ENCODE data around the gene KRT82. TPM values are rescaled to one million over a fixed set of nuclear protein-coding genes. Genes with fewer than 3 reads are reported as not detected.
"Not testable (repeated sequence)": the region's sequence is repeated elsewhere in the genome, so short reads cannot be mapped to it uniquely, and the experiment has no call there.

KRT82 gene
- total and polyA plus RNA-seq, 4 donors = not detected

DNA sequence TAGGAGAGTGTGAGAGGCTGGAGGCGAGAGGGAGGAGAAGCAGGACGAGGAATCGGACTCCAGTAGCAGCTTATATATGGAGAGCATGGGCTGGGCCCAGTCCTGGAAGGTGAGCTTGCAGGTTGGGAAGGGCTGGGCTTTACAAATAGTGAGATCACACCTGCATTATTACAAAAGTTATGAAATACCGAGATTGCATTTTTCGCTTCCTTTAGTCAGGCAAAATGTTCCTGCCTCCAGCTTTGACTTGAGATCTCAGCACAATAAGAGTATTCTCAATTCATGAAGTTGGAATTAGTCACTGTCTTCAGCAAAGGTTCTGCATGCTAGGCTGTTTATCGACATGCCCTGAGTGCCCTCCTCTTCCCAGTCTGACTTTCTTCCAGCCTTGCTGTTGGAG, 46.0 kb upstream of the KRT82 start, which contains the start of gene KRT6B:
Gene KRT6B, minus strand, starts transcription at position 46 of the 400 bp plus-strand sequence. CDS start 68 bp downstream, outside the sequence.
- Histone ChIP-seq H3K27ac (ENCODE audit: low read depth in 1 of 2, low read length in 1 of 2) (no peak within 1 kb of the TSS), H3K4me3 (no peak within 1 kb of the TSS), H3K36me3 (ENCODE audit: control insufficient read depth in 4 of 4, insufficient read depth in 4 of 4, low read length in 4 of 4) (no peaks in the 10 kb centered on the region), H3K9ac (ENCODE audit: insufficient read depth in 1 of 2, low read length in 2 of 2) (no peak within 1 kb of the TSS), H3K4me1 (ENCODE audit: control insufficient read depth in 5 of 5, insufficient read depth in 5 of 5, low read length in 5 of 5) (no peaks in the 10 kb centered on the region), H3K27me3 (ENCODE audit: control insufficient read depth in 3 of 3, insufficient read depth in 3 of 3, low read length in 2 of 3) (no peaks in the 10 kb centered on the region), H3K9me3 (ENCODE audit: control insufficient read depth in 4 of 4, insufficient read depth in 3 of 4, low read length in 3 of 4) (no peaks in the 10 kb centered on the region)
- 85 to 95% methylated on average over 6 of the region's 6 CpGs for WGBS, 2 donors
- ATAC-seq (ENCODE audit: insufficient read depth, low FRiP score) (no peak), DNase-seq (no peak)
- TF ChIP-seq CTCF (IDR thresholded peaks at IDR 0.05; ENCODE audit: control extremely low read depth, extremely low read depth) = no peak

GRCh38 chr12:52448228-52448627, 42.1 kb upstream of the KRT82 start:
- no peak overlapping the region for H3K4me3 ChIP-seq
- no peak overlapping the region for H3K27ac ChIP-seq (ENCODE audit: low read depth in 1 of 2, low read length in 1 of 2)
- H3K27me3 ChIP-seq (ENCODE audit: control insufficient read depth in 3 of 3, insufficient read depth in 3 of 3, low read length in 2 of 3) = no peaks in the 10 kb centered on the region
- no peak overlapping the region for H3K9ac ChIP-seq (ENCODE audit: insufficient read depth in 1 of 2, low read length in 2 of 2)
- no peaks in the 10 kb centered on the region for H3K9me3 ChIP-seq (ENCODE audit: control insufficient read depth in 4 of 4, insufficient read depth in 3 of 4, low read length in 3 of 4)
- 42 to 53% methylated on average over 3 of the region's 3 CpGs for WGBS, 2 donors
- no peaks in the 10 kb centered on the region for H3K36me3 ChIP-seq (ENCODE audit: control insufficient read depth in 4 of 4, insufficient read depth in 4 of 4, low read length in 4 of 4)
- DNase-seq = no peak
- ATAC-seq (ENCODE audit: insufficient read depth, low FRiP score) = no peak
- H3K4me1 ChIP-seq (ENCODE audit: control insufficient read depth in 5 of 5, insufficient read depth in 5 of 5, low read length in 5 of 5) = no peaks in the 10 kb centered on the region
- TF ChIP-seq CTCF (IDR thresholded peaks at IDR 0.05; ENCODE audit: control extremely low read depth, extremely low read depth) = no peak

- H3K27ac ChIP-seq (ENCODE audit: low read depth in 1 of 2, low read length in 1 of 2); H3K4me1 ChIP-seq (ENCODE audit: control insufficient read depth in 5 of 5, insufficient read depth in 5 of 5, low read length in 5 of 5); ATAC-seq (ENCODE audit: insufficient read depth, low FRiP score); DNase-seq; H3K27me3 ChIP-seq (ENCODE audit: control insufficient read depth in 3 of 3, insufficient read depth in 3 of 3, low read length in 2 of 3); H3K36me3 ChIP-seq (ENCODE audit: control insufficient read depth in 4 of 4, insufficient read depth in 4 of 4, low read length in 4 of 4); H3K4me3 ChIP-seq; H3K9ac ChIP-seq (ENCODE audit: insufficient read depth in 1 of 2, low read length in 2 of 2); H3K9me3 ChIP-seq (ENCODE audit: control insufficient read depth in 4 of 4, insufficient read depth in 3 of 4, low read length in 3 of 4): not testable (repeated sequence)
- WGBS, 2 donors = 88 to 92% methylated on average over 10 to 11 of the region's 11 CpGs
Measured at GRCh38 chr12:52447196-52447595, 41.1 kb upstream of the KRT82 start.

DNA sequence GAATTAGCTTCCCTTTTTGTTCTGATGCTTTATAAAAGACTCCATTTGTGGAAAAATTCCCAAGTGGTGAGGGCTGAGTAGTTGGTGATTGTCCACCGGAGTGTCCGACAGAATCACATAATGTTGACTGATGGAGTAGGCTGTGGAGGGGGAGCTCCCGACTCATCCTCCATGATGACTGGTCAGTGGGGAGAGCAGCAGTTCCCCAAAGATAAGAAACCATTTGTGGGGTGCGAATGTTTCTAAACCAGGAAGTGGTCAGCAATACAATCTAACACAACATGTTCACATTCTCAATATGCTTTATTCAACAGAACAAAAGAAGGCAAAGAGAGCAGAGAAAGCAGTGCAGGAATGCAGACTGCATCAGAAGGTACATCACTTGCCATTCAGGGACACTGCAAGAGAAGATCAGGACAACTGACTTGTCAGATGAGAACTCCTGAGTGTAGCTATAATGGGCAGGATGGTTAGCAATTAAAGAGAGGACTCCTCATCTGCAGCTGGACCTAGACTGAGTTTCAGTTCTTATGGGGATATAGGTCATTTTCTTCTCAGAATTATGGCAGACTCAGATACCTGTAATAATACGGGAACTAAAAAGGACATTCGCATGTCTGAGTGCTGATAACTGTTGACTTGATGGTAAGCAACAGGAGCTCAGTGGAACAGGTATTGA, 40.4 kb upstream of the KRT82 start:
- Histone ChIP-seq H3K4me1 (ENCODE audit: control insufficient read depth in 5 of 5, insufficient read depth in 5 of 5, low read length in 5 of 5) (no peaks in the 10 kb centered on the region), H3K4me3 (no peak overlapping the region), H3K27me3 (ENCODE audit: control insufficient read depth in 3 of 3, insufficient read depth in 3 of 3, low read length in 2 of 3) (no peaks in the 10 kb centered on the region), H3K9me3 (ENCODE audit: control insufficient read depth in 4 of 4, insufficient read depth in 3 of 4, low read length in 3 of 4) (no peaks in the 10 kb centered on the region), H3K36me3 (ENCODE audit: control insufficient read depth in 4 of 4, insufficient read depth in 4 of 4, low read length in 4 of 4) (no peaks in the 10 kb centered on the region), H3K27ac (ENCODE audit: low read depth in 1 of 2, low read length in 1 of 2) (no peak overlapping the region), H3K9ac (ENCODE audit: insufficient read depth in 1 of 2, low read length in 2 of 2) (no peak overlapping the region)
- ATAC-seq (ENCODE audit: insufficient read depth, low FRiP score) (no peak), DNase-seq (no peak)
- TF ChIP-seq CTCF (IDR thresholded peaks at IDR 0.05; ENCODE audit: control extremely low read depth, extremely low read depth) = no peak
- WGBS, 2 donors = 68 to 78% methylated on average over 6 of the region's 6 CpGs

Data from lung (tissue), 12 donors.